Fibroblast of the aortic adventitia (primary cell): ENCODE results near the gene CLEC10A. TPM values are rescaled to one million over a fixed set of nuclear protein-coding genes. Genes with fewer than 3 reads are reported as not detected.

Experiments
- DNase-seq: peaks from one replicate; pipeline ENCODE4 v3.0.0-alpha.2; 2010; ENCODE audit warnings: low read depth
- H3K4me3 ChIP-seq: 2 replicates; pipeline ENCODE4 v1.5.1; 2011; ENCODE audit warnings: low read depth, mild to moderate bottlenecking, control low read depth, low read length, moderate library complexity
- small RNA-seq: library from RNA; depleted of rRNA; stranded (forward); fragments of <200 nt; gene quantifications from one replicate; pipeline ENCODE3, GENCODE V24; 2012
- total RNA-seq: library from RNA; depleted of rRNA; stranded (reverse); fragments of >200 nt; gene quantifications from 2 replicates; pipeline ENCODE4 v1.2.3, GENCODE V29; 2012; ENCODE audit warnings: low replicate concordance
- TF ChIP-seq, protein P1 (sequence below): IDR thresholded peaks from 2 replicates; pipeline ENCODE4 v1.5.1; 2011; ENCODE audit warnings: mild to moderate bottlenecking, low read length, control low read depth, inconsistent platforms; ENCODE audit not compliant: insufficient read depth

Gene CLEC10A
- total RNA-seq, 1 donor = not detected

DNA sequence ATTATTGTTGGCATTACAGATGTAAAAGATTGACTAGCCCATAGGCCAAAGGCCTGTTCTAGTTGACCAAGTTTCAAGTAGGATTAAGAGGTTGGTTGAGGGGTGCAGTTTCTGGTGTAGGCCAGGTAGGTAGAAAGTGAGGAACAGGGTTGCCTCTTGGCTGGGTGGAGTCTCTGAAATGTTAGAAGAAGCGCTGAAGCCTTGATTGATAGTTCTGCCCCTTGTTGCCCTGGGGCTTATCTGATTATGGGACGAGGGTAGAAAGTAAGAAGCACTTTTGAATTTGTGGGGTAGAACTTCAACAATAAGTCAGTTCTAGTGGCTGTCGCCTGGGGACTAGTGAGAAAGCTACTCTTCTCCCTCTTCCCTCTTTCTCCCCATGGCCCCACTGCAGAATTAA is 51.0 kb downstream of the CLEC10A start:
- H3K4me3 ChIP-seq = no peak overlapping the region
- DNase-seq = no peak
- TF ChIP-seq, protein P1, sequence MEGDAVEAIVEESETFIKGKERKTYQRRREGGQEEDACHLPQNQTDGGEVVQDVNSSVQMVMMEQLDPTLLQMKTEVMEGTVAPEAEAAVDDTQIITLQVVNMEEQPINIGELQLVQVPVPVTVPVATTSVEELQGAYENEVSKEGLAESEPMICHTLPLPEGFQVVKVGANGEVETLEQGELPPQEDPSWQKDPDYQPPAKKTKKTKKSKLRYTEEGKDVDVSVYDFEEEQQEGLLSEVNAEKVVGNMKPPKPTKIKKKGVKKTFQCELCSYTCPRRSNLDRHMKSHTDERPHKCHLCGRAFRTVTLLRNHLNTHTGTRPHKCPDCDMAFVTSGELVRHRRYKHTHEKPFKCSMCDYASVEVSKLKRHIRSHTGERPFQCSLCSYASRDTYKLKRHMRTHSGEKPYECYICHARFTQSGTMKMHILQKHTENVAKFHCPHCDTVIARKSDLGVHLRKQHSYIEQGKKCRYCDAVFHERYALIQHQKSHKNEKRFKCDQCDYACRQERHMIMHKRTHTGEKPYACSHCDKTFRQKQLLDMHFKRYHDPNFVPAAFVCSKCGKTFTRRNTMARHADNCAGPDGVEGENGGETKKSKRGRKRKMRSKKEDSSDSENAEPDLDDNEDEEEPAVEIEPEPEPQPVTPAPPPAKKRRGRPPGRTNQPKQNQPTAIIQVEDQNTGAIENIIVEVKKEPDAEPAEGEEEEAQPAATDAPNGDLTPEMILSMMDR = no peak

DNA sequence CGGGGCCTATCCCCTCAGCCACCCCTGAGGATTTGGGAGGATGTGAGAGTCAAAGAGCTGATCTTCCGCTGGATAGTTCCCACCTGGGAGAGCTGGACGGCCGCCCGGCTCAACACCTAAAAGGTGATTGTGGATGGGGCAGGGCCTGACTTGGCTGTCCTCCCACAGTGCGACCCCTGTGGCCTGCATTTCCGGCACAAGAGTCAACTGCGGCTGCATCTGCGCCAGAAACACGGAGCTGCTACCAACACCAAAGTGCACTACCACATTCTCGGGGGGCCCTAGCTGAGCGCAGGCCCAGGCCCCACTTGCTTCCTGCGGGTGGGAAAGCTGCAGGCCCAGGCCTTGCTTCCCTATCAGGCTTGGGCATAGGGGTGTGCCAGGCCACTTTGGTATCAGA is 52.7 kb downstream of the CLEC10A start:
- H3K4me3 ChIP-seq = no peak overlapping the region
- DNase-seq = no peak
- TF ChIP-seq, protein P1 = no peak

DNA sequence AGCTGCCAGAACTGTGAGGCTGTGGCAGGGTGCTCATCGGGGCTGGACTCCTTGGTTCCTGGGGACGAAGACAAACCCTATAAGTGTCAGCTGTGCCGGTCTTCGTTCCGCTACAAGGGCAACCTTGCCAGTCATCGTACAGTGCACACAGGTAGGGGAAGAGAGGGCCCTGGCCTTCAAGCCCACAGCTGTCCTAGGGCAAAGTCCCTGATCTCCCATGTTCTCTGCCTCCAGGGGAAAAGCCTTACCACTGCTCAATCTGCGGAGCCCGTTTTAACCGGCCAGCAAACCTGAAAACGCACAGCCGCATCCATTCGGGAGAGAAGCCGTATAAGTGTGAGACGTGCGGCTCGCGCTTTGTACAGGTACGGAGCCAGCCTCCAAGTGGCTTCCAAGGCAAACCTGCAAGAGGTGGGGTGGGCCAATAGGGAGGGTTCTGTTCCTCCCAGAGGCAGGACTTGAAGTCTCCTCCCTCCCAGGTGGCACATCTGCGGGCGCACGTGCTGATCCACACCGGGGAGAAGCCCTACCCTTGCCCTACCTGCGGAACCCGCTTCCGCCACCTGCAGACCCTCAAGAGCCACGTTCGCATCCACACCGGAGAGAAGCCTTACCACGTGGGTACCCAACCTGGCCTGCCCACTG is 53.5 kb downstream of the CLEC10A start:
- no peak for DNase-seq
- TF ChIP-seq, protein P1 = no peak
- H3K4me3 ChIP-seq = no peak overlapping the region

DNA sequence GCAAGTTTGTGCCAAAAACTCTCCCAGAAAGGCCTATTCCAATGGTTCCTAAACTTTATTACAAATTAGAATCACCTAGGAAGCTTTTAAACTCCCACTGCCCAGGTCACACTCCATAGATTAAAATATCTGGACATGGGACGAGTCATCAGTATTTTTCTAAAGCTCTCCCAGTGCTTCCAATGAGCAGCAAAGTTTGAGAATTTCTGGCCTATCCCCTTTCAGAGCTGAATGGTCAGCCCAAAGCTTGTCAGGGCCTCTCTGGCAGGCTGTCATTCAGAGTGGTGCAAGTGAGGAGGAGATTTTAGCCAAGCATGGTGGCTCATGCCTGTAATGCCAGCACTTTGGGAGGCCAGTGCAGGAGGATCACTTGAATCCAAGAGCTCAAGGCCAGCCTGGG is 54.8 kb downstream of the CLEC10A start:
- no peak overlapping the region for H3K4me3 ChIP-seq
- TF ChIP-seq, protein P1 = no peak
- DNase-seq = no peak

Small RNAs within 50 kb of the gene (small RNA-seq; reads per million reads assigned to genes)
- gene AC120057.1 = not detected

Other genes with a start within 250 kb of the CLEC10A start
- gene TEKT1, start 248.5 kb downstream of the CLEC10A start, total RNA-seq = not detected in 2 replicates
- 0.65 TPM in 1 of 2 replicates, not detected in the other for gene ALOX12, start 84.2 kb downstream of the CLEC10A start, total RNA-seq
- gene RNASEK, start 67.6 kb downstream of the CLEC10A start, total RNA-seq = 9.3 and 90.7 TPM in 2 replicates
- 0.41 and 0.45 TPM in 2 replicates for gene BCL6B, start 57.2 kb downstream of the CLEC10A start, total RNA-seq
- 0.72 and 3.1 TPM in 2 replicates for gene SLC16A13, start 44.2 kb downstream of the CLEC10A start, total RNA-seq
- 0.27 and 2.4 TPM in 2 replicates for gene SLC16A11, start 36.2 kb downstream of the CLEC10A start, total RNA-seq
- gene ASGR2, start 34.6 kb upstream of the CLEC10A start, total RNA-seq = not detected in 2 replicates
- gene ASGR1, start 99.1 kb upstream of the CLEC10A start, total RNA-seq = 0.09 and 2.8 TPM in 2 replicates
- 2.9 and 11.9 TPM in 2 replicates for gene DLG4, start 139.6 kb upstream of the CLEC10A start, total RNA-seq
- gene ACADVL, start 139.7 kb upstream of the CLEC10A start, total RNA-seq = 136 and 210 TPM in 2 replicates
- gene DVL2, start 154.3 kb upstream of the CLEC10A start, total RNA-seq = 67.7 and 102 TPM in 2 replicates
- gene PHF23, start 159.2 kb upstream of the CLEC10A start, total RNA-seq = 26.7 and 40.3 TPM in 2 replicates
- gene GABARAP, start 162.2 kb upstream of the CLEC10A start, total RNA-seq = 293 and 420 TPM in 2 replicates
- gene CTDNEP1, start 171.5 kb upstream of the CLEC10A start, total RNA-seq = 15.3 and 41.2 TPM in 2 replicates
- 31.6 and 35.6 TPM in 2 replicates for gene ELP5, start 172.0 kb upstream of the CLEC10A start, total RNA-seq
- gene CLDN7, start 182.2 kb upstream of the CLEC10A start, total RNA-seq = 3.0 TPM in 1 of 2 replicates, not detected in the other
- gene SLC2A4, start 201.5 kb upstream of the CLEC10A start, total RNA-seq = 0.18 TPM in 1 of 2 replicates, not detected in the other
- gene YBX2, start 214.4 kb upstream of the CLEC10A start, total RNA-seq = not detected in 2 replicates
- 78.3 and 1,006 TPM in 2 replicates for gene EIF5A, start 227.4 kb upstream of the CLEC10A start, total RNA-seq
- gene GPS2, start 235.1 kb upstream of the CLEC10A start, total RNA-seq = 28.4 and 69.1 TPM in 2 replicates
- 17.4 and 17.7 TPM in 2 replicates for gene NEURL4, start 249.1 kb upstream of the CLEC10A start, total RNA-seq